Stimulated activated CD8-positive, alpha-beta memory T cell treated with anti-CD3 and anti-CD28 coated beads, Interleukin-2, amount 100 ng/mL, for 1 hour (primary cell): ENCODE results near the gene L1TD1.
"Not testable (repeated sequence)": the region's sequence is repeated elsewhere in the genome, so short reads cannot be mapped to it uniquely, and the experiment has no call there.

Experiments
- DNase-seq, 2 donors: peaks; one replicate each; pipeline ENCODE4 v3.0.0-alpha.2; 2020; ENCODE audit warnings: low read depth in 2 of 2

L1TD1 gene

GRCh38 chr1:62237361-62237760, 42.7 kb downstream of the L1TD1 start:
- no peak for DNase-seq

GRCh38 chr1:62237950-62238374, 43.3 kb downstream of the L1TD1 start:
- no peak for DNase-seq

GRCh38 chr1:62238507-62238906, 43.9 kb downstream of the L1TD1 start:
- no peak for DNase-seq

GRCh38 chr1:62239652-62240403, 45.2 kb downstream of the L1TD1 start:
- not testable (repeated sequence) for DNase-seq

GRCh38 chr1:62240651-62241370, 46.2 kb downstream of the L1TD1 start:
- DNase-seq, result no peak

GRCh38 chr1:62241371-62242131, 46.9 kb downstream of the L1TD1 start:
- no peak for DNase-seq

GRCh38 chr1:62244380-62244779, 49.7 kb downstream of the L1TD1 start:
- DNase-seq, result not testable (repeated sequence)

- no peak for DNase-seq
Measured at GRCh38 chr1:62245201-62245600, 50.6 kb downstream of the L1TD1 start.

GRCh38 chr1:62247391-62248168, 52.9 kb downstream of the L1TD1 start:
- DNase-seq, result no peak

- DNase-seq, result no peak
Measured at GRCh38 chr1:62250126-62250726, 55.6 kb downstream of the L1TD1 start.

GRCh38 chr1:62259551-62259950, 64.9 kb downstream of the L1TD1 start:
- no peak for DNase-seq

GRCh38 chr1:62260688-62261087, 66.0 kb downstream of the L1TD1 start:
- DNase-seq, result no peak
